Measurements from ENCODE around the gene BRPF1. TPM values are rescaled to one million over a fixed set of nuclear protein-coding genes. Genes with fewer than 3 reads are reported as not detected.

Gene BRPF1
- total RNA-seq, 2 experiments from 2014 or later = 51.3 to 51.6 TPM

- Mint-ChIP-seq H3K4me3 (no peak overlapping the region), H3K9me3 (no peaks in the 10 kb centered on the region), H3K36me3 (ENCODE audit: low read depth) (peaks cover 24% of the 10 kb centered on the region), H3K4me1 (peaks cover 9% of the 10 kb centered on the region), H3K27ac (no peak overlapping the region), H3K27me3 (peaks cover 40% of the 10 kb centered on the region)
- CTCF ChIA-PET = no interaction called here
- POLR2A ChIA-PET = no interaction called here
- peak; percentile 15 for DNase-seq
These were observed 26.9 kb upstream of the BRPF1 start for GRCh38 chr3:9704347-9705322.

- no peaks in the 10 kb centered on the region for H3K9me3 Mint-ChIP-seq
- no peaks in the 10 kb centered on the region for H3K36me3 Mint-ChIP-seq (ENCODE audit: low read depth)
- H3K27ac Mint-ChIP-seq = no peak overlapping the region
- ChIA-PET POLR2A (no interaction called here), CTCF (no interaction called here)
- peaks cover 25% of the 10 kb centered on the region for H3K27me3 Mint-ChIP-seq
- H3K4me1 Mint-ChIP-seq = no peaks in the 10 kb centered on the region
- DNase-seq = no peak
- H3K4me3 Mint-ChIP-seq = no peak overlapping the region
These were observed 21.3 kb upstream of the BRPF1 start for GRCh38 chr3:9710174-9710739.

GRCh38 chr3:9712415-9712814 is 19.1 kb upstream of the BRPF1 start:
- Mint-ChIP-seq H3K9me3 (no peaks in the 10 kb centered on the region), H3K27ac (no peak overlapping the region), H3K4me1 (no peaks in the 10 kb centered on the region), H3K36me3 (ENCODE audit: low read depth) (no peaks in the 10 kb centered on the region), H3K27me3 (peaks cover 12% of the 10 kb centered on the region), H3K4me3 (no peak overlapping the region)
- ChIA-PET CTCF (interaction anchor here (1.9 kb wide), 1 partner anchor 15 kb away, joined by 8 read pairs; no protein-coding TSS in a partner anchor), POLR2A (no interaction called here)
- no peak for DNase-seq

GRCh38 chr3:9713142-9713541 is 18.4 kb upstream of the BRPF1 start:
- DNase-seq = no peak
- Mint-ChIP-seq H3K4me3 (no peak overlapping the region), H3K27me3 (peaks cover 11% of the 10 kb centered on the region), H3K4me1 (peaks cover 2% of the 10 kb centered on the region), H3K36me3 (ENCODE audit: low read depth) (no peaks in the 10 kb centered on the region), H3K27ac (no peak overlapping the region), H3K9me3 (no peaks in the 10 kb centered on the region)
- CTCF ChIA-PET = interaction anchor here (1.9 to 3.3 kb wide), 2 partner anchors 14 to 15 kb away, joined by 8 to 19 read pairs; no protein-coding TSS in a partner anchor
- POLR2A ChIA-PET = no interaction called here

- Mint-ChIP-seq H3K36me3 (ENCODE audit: low read depth) (no peaks in the 10 kb centered on the region), H3K4me3 (no peak overlapping the region), H3K27ac (no peak overlapping the region), H3K4me1 (peaks cover 4% of the 10 kb centered on the region), H3K27me3 (peaks cover 12% of the 10 kb centered on the region), H3K9me3 (no peaks in the 10 kb centered on the region)
- CTCF ChIA-PET = interaction anchor here (1.6 to 3.3 kb wide), 2 partner anchors 8 to 13 kb away, joined by 6 to 19 read pairs; no protein-coding TSS in a partner anchor
- DNase-seq = no peak
- POLR2A ChIA-PET = no interaction called here
These were observed 16.4 kb upstream of the BRPF1 start for GRCh38 chr3:9715136-9715535.

GRCh38 chr3:9715764-9716437 is 15.6 kb upstream of the BRPF1 start:
- Mint-ChIP-seq H3K27me3 (peaks cover 13% of the 10 kb centered on the region), H3K4me1 (peaks cover 4% of the 10 kb centered on the region), H3K9me3 (no peaks in the 10 kb centered on the region), H3K4me3 (no peak overlapping the region), H3K36me3 (ENCODE audit: low read depth) (no peaks in the 10 kb centered on the region), H3K27ac (no peak overlapping the region)
- POLR2A ChIA-PET = no interaction called here
- DNase-seq = no peak
- CTCF ChIA-PET = interaction anchor here (0.9 to 3.3 kb wide), 3 partner anchors 8 to 94 kb away, joined by 3 to 19 read pairs (median 6); partner anchors contain the start of gene TTLL3

GRCh38 chr3:9716801-9717555 is 14.6 kb upstream of the BRPF1 start:
- POLR2A ChIA-PET = no interaction called here
- H3K27ac Mint-ChIP-seq = no peak overlapping the region

GRCh38 chr3:9717563-9717962 is 14.0 kb upstream of the BRPF1 start:
- POLR2A ChIA-PET = no interaction called here
- no peaks in the 10 kb centered on the region for H3K36me3 Mint-ChIP-seq (ENCODE audit: low read depth)

More at GRCh38 chr3:9716801-9717555, 14.6 kb upstream of the BRPF1 start:
- Mint-ChIP-seq H3K4me1 (peaks cover 4% of the 10 kb centered on the region), H3K36me3 (ENCODE audit: low read depth) (no peaks in the 10 kb centered on the region), H3K9me3 (no peaks in the 10 kb centered on the region), H3K4me3 (no peak overlapping the region), H3K27me3 (peaks cover 12% of the 10 kb centered on the region)
- CTCF ChIA-PET = interaction anchor here (1.5 to 1.6 kb wide), 2 partner anchors 9 to 10 kb away, joined by 5 to 6 read pairs; no protein-coding TSS in a partner anchor
- DNase-seq = no peak

GRCh38 chr3:9718118-9718517 is 13.4 kb upstream of the BRPF1 start:
- DNase-seq = no peak
- Mint-ChIP-seq H3K27ac (no peak overlapping the region), H3K4me1 (peaks cover 4% of the 10 kb centered on the region), H3K4me3 (no peak overlapping the region), H3K27me3 (peaks cover 10% of the 10 kb centered on the region), H3K36me3 (ENCODE audit: low read depth) (no peaks in the 10 kb centered on the region), H3K9me3 (no peaks in the 10 kb centered on the region)
- POLR2A ChIA-PET = no interaction called here
- CTCF ChIA-PET = interaction anchor here (1.0 to 1.5 kb wide), 2 partner anchors 9 to 16 kb away, joined by 4 to 5 read pairs; no protein-coding TSS in a partner anchor

More at GRCh38 chr3:9717563-9717962, 14.0 kb upstream of the BRPF1 start:
- DNase-seq = no peak
- no peaks in the 10 kb centered on the region for H3K9me3 Mint-ChIP-seq
- peaks cover 12% of the 10 kb centered on the region for H3K27me3 Mint-ChIP-seq
- no peak overlapping the region for H3K4me3 Mint-ChIP-seq
- H3K4me1 Mint-ChIP-seq = peaks cover 4% of the 10 kb centered on the region
- no peak overlapping the region for H3K27ac Mint-ChIP-seq
- CTCF ChIA-PET = interaction anchor here (1.5 kb wide), 1 partner anchor 9 kb away, joined by 5 read pairs; no protein-coding TSS in a partner anchor

GRCh38 chr3:9721015-9721699 is 10.4 kb upstream of the BRPF1 start:
- ChIA-PET CTCF (interaction anchor here (0.6 kb wide), 1 partner anchor 163 kb away, joined by 3 read pairs; no protein-coding TSS in a partner anchor), POLR2A (no interaction called here)
- Mint-ChIP-seq H3K4me3 (no peak overlapping the region), H3K9me3 (no peaks in the 10 kb centered on the region), H3K36me3 (ENCODE audit: low read depth) (no peaks in the 10 kb centered on the region), H3K27ac (no peak overlapping the region), H3K27me3 (peaks cover 7% of the 10 kb centered on the region), H3K4me1 (peaks cover 5% of the 10 kb centered on the region)
- DNase-seq = no peak

- POLR2A ChIA-PET = no interaction called here
- no peaks in the 10 kb centered on the region for H3K9me3 Mint-ChIP-seq
These were observed 9.9 kb upstream of the BRPF1 start for GRCh38 chr3:9721700-9722060.

More at GRCh38 chr3:9721700-9722060, 9.9 kb upstream of the BRPF1 start:
- CTCF ChIA-PET = interaction anchor here (0.6 kb wide), 1 partner anchor 164 kb away, joined by 3 read pairs; no protein-coding TSS in a partner anchor
- Mint-ChIP-seq H3K27ac (no peak overlapping the region), H3K36me3 (ENCODE audit: low read depth) (no peaks in the 10 kb centered on the region), H3K4me3 (no peak overlapping the region), H3K27me3 (peaks cover 7% of the 10 kb centered on the region), H3K4me1 (peaks cover 8% of the 10 kb centered on the region)
- no peak for DNase-seq
